K562 (cell line): ENCODE data around the gene MAP3K7CL. TPM values are rescaled to one million over a fixed set of nuclear protein-coding genes. Genes with fewer than 3 reads are reported as not detected.

Source experiments
- CTCF ChIP-seq, 3 experiments: IDR thresholded peaks in 2 of 3; conservative IDR thresholded peaks in 1 of 3; 2 replicates each; pipeline ENCODE4 v1.5.1; 2011 to 2012; ENCODE audit warnings: low read length in 3 of 3, mild to moderate bottlenecking in 3 of 3, control low read depth in 2 of 3, improper control_type of control experiment in 1 of 3, inconsistent platforms in 1 of 3, low read depth in 1 of 3, mixed read lengths in 1 of 3, moderate library complexity in 1 of 3; ENCODE audit not compliant: insufficient read depth in 2 of 3
- MAFK ChIP-seq: IDR thresholded peaks from 2 replicates; pipeline ENCODE4 v1.6.1; 2011; ENCODE audit warnings: low read length, improper control_type of control experiment
- MBD2 ChIP-seq: sonication (generic); IDR thresholded peaks from 2 replicates; pipeline ENCODE4 v1.6.1; 2016; ENCODE audit warnings: low read depth, borderline replicate concordance
- MGA ChIP-seq: fragments of 450-650 bp; IDR thresholded peaks from 2 replicates; pipeline ENCODE4 v1.6.1; 2016; ENCODE audit warnings: mild to moderate bottlenecking, moderate library complexity
- ZBTB8A ChIP-seq: fragments of 450-650 bp; IDR thresholded peaks from 2 replicates; pipeline ENCODE4 v1.6.1; 2018; ENCODE audit warnings: mild to moderate bottlenecking, moderate library complexity; ENCODE audit not compliant: partially characterized antibody
- ZFP36 ChIP-seq: fragments of 150-350 bp; IDR thresholded peaks from 2 replicates; pipeline ENCODE4 v1.6.1; 2018; ENCODE audit warnings: low read length, low read depth; ENCODE audit not compliant: partially characterized antibody
- polyA plus RNA-seq, 8 experiments: library from polyadenylated mRNA; depleted of rRNA in 4 of 8; stranded (reverse) in 5 of 8; unstranded in 3 of 8; fragments of >200 nt; fragmentation: Nextera tagmentation in 2 of 8; fragmentation: Illumina TruSeq in 1 of 8; extraction: Ambion mirVana in 2 of 8; extraction: Trizol in 1 of 8; gene quantifications; 2 replicates each; pipeline versions ENCODE4 v1.2.1 to v1.2.3, GENCODE V29; 2011 to 2014; ENCODE audit warnings: inconsistent platforms in 1 of 8, missing spikeins in 1 of 8
- total RNA-seq, 7 experiments: library from RNA; depleted of rRNA in 6 of 7; stranded (reverse); fragments of >200 nt in 6 of 7; fragmentation: Illumina TruSeq in 2 of 7; extraction: Trizol in 2 of 7; gene quantifications; 2 replicates each; pipeline versions ENCODE4 v1.2.1 to v1.2.3, GENCODE V29; 2011 to 2021; ENCODE audit warnings: low replicate concordance in 1 of 7

MAP3K7CL gene
- total and polyA plus RNA-seq, 9 of the 15 experiments (the other 6 are each of a cell fraction or from before 2014, with no cell fraction given) = 0.13 to 0.15 (median 0.14) TPM; not detected in 6

- TF ChIP-seq MGA = peak; percentile 89
- TF ChIP-seq MAFK = no peak
- TF ChIP-seq ZBTB8A = no peak
- peak; percentile 37 for TF ChIP-seq ZFP36
- no peak for TF ChIP-seq MBD2
- no peak for TF ChIP-seq CTCF (IDR thresholded peaks at IDR 0.05 in 2 of 3, conservative IDR thresholded peaks at IDR 0.05 in 1 of 3; ENCODE audit: insufficient read depth in 2 of 3, low read depth in 1 of 3, low read length in 3 of 3)
Measured at GRCh38 chr21:29155118-29155932, 24.9 kb downstream of the MAP3K7CL start (continued).
